HCT116 (cell line): ENCODE results near the gene SAPCD2. TPM values are rescaled to one million over a fixed set of nuclear protein-coding genes. Genes with fewer than 3 reads are reported as not detected.

Experiments
- CEBPB ChIP-seq: IDR thresholded peaks from 2 replicates; pipeline ENCODE4 v1.6.1; 2012; ENCODE audit warnings: low read depth
- EGR1 ChIP-seq: IDR thresholded peaks from 2 replicates; pipeline ENCODE4 v1.6.1; 2012; ENCODE audit warnings: low read depth
- EZH2 ChIP-seq: fragments of 200-600 bp; sonication (generic); IDR thresholded peaks from 2 replicates; pipeline ENCODE4 v1.6.1; 2017; ENCODE audit warnings: antibody characterized with exemption, mixed run types
- EZH2phosphoT487 ChIP-seq: fragments of 200-600 bp; IDR thresholded peaks from 2 replicates; pipeline ENCODE4 v1.6.1; 2018; ENCODE audit warnings: antibody characterized with exemption, borderline replicate concordance
- FOSL1 ChIP-seq: IDR thresholded peaks from 2 replicates; pipeline ENCODE4 v1.6.1; 2012; ENCODE audit warnings: low read depth
- POLR2A ChIP-seq: IDR thresholded peaks from 2 replicates; pipeline ENCODE4 v1.7.0; 2011; ENCODE audit warnings: borderline replicate concordance; ENCODE audit not compliant: insufficient read depth, insufficient read length; ENCODE audit errors: extremely low read depth
- RAD21 ChIP-seq: IDR thresholded peaks from 2 replicates; pipeline ENCODE4 v1.6.1; 2012; ENCODE audit warnings: low read depth, mild to moderate bottlenecking
- SP1 ChIP-seq: IDR thresholded peaks from 2 replicates; pipeline ENCODE4 v1.6.1; 2012; ENCODE audit warnings: low read depth
- total RNA-seq: library from RNA; stranded (reverse); gene quantifications from one replicate; pipeline ENCODE4 v1.2.1, GENCODE V29; 2021; ENCODE audit not compliant: unreplicated experiment
- TF ChIP-seq, protein P1 (sequence below), 3 experiments: fragments of 200-600 bp in 1 of 3; sonication (generic) in 1 of 3; IDR thresholded peaks in 2 of 3; conservative IDR thresholded peaks in 1 of 3; 2 replicates each; pipeline ENCODE4 v1.5.1; 2012 to 2017; ENCODE audit warnings: low read depth in 2 of 3, low read length in 2 of 3, antibody characterized with exemption in 1 of 3, borderline replicate concordance in 1 of 3, control low read depth in 1 of 3, mild to moderate bottlenecking in 1 of 3, mixed read lengths in 1 of 3, mixed run types in 1 of 3, moderate library complexity in 1 of 3; ENCODE audit not compliant: insufficient read depth in 1 of 3
- TF ChIP-seq, protein P2 (sequence below): IDR thresholded peaks from 2 replicates; pipeline ENCODE4 v1.6.1; 2012
- TF ChIP-seq, protein P3 (sequence below): IDR thresholded peaks from 2 replicates; pipeline ENCODE4 v1.6.1; 2012

The SAPCD2 gene
- total RNA-seq, 1 experiment from 2014 or later = 71.7 TPM

DNA sequence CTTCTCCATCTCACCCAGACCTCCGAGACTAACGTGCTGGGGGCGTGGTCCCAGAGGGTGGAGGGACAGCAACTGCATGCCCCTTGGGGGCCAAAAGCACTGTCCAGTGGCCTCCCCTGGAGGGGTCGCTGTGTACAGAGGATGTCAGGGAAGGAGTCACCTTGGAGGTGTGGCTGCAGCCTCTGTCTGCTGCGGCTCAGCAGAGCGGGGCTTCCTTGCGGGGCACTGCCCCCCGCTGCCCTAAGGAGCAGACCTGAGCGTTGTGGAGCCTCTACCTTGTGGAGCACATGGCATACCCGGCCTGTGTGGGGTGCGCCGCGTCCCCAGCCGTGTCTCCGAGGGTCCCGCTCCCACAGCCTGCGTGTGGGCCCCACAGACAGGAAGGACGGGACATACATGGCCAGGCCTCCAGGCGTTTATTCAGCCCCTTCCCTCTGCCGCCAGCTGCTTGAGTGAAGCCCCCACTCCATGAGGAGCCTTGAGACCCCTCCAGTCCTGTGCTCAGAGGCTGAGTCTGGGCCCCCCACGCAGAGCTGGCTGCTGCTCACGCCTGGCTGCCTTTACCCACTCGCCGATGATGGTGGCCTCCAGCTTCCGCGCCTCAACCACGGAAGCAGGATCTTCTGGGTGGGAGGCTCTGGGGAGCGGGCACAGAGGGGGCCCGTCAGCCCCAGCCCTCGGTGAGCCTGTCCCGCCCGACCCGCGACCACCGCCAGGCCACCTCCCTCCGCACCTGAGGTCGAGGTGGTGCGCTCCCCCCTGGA lies 40.0 kb upstream of the SAPCD2 start (continued):
- TF ChIP-seq POLR2A (no peak), EZH2 (no peak), EZH2phosphoT487 (no peak), SP1 (no peak), FOSL1 (no peak), RAD21 (no peak), EGR1 (no peak), CEBPB (no peak)
- TF ChIP-seq, protein P1, sequence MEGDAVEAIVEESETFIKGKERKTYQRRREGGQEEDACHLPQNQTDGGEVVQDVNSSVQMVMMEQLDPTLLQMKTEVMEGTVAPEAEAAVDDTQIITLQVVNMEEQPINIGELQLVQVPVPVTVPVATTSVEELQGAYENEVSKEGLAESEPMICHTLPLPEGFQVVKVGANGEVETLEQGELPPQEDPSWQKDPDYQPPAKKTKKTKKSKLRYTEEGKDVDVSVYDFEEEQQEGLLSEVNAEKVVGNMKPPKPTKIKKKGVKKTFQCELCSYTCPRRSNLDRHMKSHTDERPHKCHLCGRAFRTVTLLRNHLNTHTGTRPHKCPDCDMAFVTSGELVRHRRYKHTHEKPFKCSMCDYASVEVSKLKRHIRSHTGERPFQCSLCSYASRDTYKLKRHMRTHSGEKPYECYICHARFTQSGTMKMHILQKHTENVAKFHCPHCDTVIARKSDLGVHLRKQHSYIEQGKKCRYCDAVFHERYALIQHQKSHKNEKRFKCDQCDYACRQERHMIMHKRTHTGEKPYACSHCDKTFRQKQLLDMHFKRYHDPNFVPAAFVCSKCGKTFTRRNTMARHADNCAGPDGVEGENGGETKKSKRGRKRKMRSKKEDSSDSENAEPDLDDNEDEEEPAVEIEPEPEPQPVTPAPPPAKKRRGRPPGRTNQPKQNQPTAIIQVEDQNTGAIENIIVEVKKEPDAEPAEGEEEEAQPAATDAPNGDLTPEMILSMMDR (IDR thresholded peaks at IDR 0.05 in 2 of 3, conservative IDR thresholded peaks at IDR 0.05 in 1 of 3; ENCODE audit: borderline replicate concordance in 1 of 3, insufficient read depth in 1 of 3, low read depth in 2 of 3, low read length in 2 of 3) = no peak
- TF ChIP-seq, protein P2, sequence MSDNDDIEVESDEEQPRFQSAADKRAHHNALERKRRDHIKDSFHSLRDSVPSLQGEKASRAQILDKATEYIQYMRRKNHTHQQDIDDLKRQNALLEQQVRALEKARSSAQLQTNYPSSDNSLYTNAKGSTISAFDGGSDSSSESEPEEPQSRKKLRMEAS = no peak
- TF ChIP-seq, protein P3, sequence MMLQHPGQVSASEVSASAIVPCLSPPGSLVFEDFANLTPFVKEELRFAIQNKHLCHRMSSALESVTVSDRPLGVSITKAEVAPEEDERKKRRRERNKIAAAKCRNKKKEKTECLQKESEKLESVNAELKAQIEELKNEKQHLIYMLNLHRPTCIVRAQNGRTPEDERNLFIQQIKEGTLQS = no peak
